ENCODE data around the gene CRYGN.

DNA sequence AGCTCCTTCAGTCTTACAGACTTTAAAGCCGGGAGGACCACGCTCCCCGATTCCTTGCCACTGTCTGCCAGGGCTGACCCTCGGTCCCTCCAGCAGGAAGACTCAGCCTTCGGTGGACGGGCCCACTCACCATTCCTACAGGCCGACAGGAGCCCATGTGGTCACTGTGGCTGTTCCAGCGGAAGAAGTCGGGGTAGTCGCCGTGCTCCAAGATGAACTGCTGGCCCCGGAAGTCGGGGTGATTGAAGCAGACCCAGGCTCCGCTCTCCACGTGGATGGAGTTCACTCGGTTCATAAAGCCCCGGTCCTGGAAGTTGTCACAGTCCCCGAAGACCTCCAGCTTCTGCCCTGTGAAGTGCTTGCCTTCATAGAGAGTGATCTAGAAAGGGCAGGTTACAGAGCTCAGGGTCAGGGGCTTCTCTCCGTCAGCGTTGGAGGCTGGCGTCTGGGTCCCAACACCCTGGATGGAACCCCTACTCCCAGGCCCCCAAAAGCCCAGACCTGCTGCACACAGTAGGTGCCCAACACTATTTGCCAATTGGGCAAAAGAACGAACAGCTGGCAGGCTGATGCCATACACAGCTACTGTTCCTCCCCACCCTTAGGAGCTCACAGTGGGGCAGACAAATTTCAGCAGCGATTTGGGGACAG is 1.9 kb downstream of the CRYGN start:
- TF ChIP-seq EZH2 (IDR thresholded peaks at IDR 0.05; ENCODE audit: insufficient read depth, poor library complexity, severe bottlenecking) = no peak
- no peak for TF ChIP-seq EZH2phosphoT487 (IDR thresholded peaks at IDR 0.05; ENCODE audit: insufficient read depth, low read depth)

Data from GM23248 (cell line).